IPS DF 6.9 (cell line): Measurements from ENCODE around the gene QPRT.
"Not testable (repeated sequence)": the region's sequence is repeated elsewhere in the genome, so short reads cannot be mapped to it uniquely, and the experiment has no call there.

Experiments used
- DNase-seq: peaks from one replicate; pipeline ENCODE4 v3.0.0-alpha.2; 2013; ENCODE audit warnings: low read depth, low spot score
- H3K27ac ChIP-seq: one replicate; pipeline ENCODE4 v1.5.1; 2013; ENCODE audit warnings: low read length, control low read depth
- H3K27me3 ChIP-seq: 2 replicates; pipeline ENCODE4 v1.6.1; 2013; ENCODE audit warnings: mild to moderate bottlenecking, low read length; ENCODE audit not compliant: control insufficient read depth, insufficient read depth
- H3K36me3 ChIP-seq: 2 replicates; pipeline ENCODE4 v1.6.1; 2013; ENCODE audit warnings: low read length; ENCODE audit not compliant: control insufficient read depth, insufficient read depth
- H3K4me1 ChIP-seq: 2 replicates; pipeline ENCODE4 v1.6.1; 2013; ENCODE audit warnings: low read length; ENCODE audit not compliant: control insufficient read depth, insufficient read depth
- H3K4me3 ChIP-seq: 2 replicates; pipeline ENCODE4 v1.5.1; 2013; ENCODE audit warnings: mild to moderate bottlenecking, low read length
- H3K9me3 ChIP-seq: 2 replicates; pipeline ENCODE4 v1.6.1; 2013; ENCODE audit warnings: low read length, inconsistent platforms; ENCODE audit not compliant: control insufficient read depth, insufficient read depth
- WGBS: extraction: QIAGEN DNeasy Blood & Tissue Kit; methylation state at CpG from one replicate; pipeline ENCODE4 v1.1.7; 2013; ENCODE audit warnings: mixed read lengths, missing lambda C conversion rate; ENCODE audit not compliant: insufficient read length, insufficient coverage; 5-methylcytosine and 5-hydroxymethylcytosine counted together

QPRT gene

GRCh38 chr16:29689490-29690351 is 10.7 kb downstream of the QPRT start:
- WGBS: no CpG with 5 or more reads among the region's 23 CpGs
- not testable (repeated sequence) for H3K4me3 ChIP-seq, DNase-seq, H3K27ac ChIP-seq, H3K27me3 ChIP-seq, H3K4me1 ChIP-seq, H3K9me3 ChIP-seq, H3K36me3 ChIP-seq

GRCh38 chr16:29692606-29693005 is 13.6 kb downstream of the QPRT start:
- DNase-seq, H3K27me3 ChIP-seq, H3K9me3 ChIP-seq, H3K27ac ChIP-seq, H3K4me1 ChIP-seq, H3K4me3 ChIP-seq: not testable (repeated sequence)
- peaks cover 13% of the 10 kb centered on the region for H3K36me3 ChIP-seq
- WGBS: no CpG with 5 or more reads among the region's 26 CpGs

GRCh38 chr16:29694384-29695195 is 15.6 kb downstream of the QPRT start:
- DNase-seq: no peak
- H3K36me3 ChIP-seq: peaks cover 14% of the 10 kb centered on the region
- H3K27ac ChIP-seq: no peak overlapping the region
- H3K9me3 ChIP-seq: 0 out of 2 replicates have a peak, but pooled peaks cover 1% of the 10 kb centered on the region
- H3K27me3 ChIP-seq: no peaks in the 10 kb centered on the region
- H3K4me3 ChIP-seq: no peak overlapping the region
- no CpG with 5 or more reads among the region's 41 CpGs for WGBS
- no peaks in the 10 kb centered on the region; the same call in 1 of the 2 replicates for H3K4me1 ChIP-seq

DNA sequence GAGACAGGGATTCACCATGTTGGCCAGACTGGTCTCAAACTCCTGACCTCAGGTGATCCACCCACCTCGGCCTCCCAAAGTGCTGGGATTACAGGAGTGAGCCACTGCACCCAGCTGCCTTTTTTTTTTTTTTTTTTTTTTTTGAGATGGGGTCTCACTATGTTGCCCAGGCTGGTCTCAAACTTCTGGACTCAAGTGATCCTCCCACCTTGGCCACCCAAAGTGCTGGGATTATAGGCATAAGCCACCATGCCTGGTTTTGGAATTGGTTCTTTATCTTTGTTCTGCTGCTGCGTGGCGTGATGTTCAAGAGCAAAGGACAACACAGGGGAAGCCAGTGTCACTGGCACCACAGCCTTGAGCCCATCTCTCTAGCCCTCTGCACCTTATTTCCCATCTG is 16.7 kb downstream of the QPRT start:
- H3K27ac ChIP-seq, H3K4me1 ChIP-seq, H3K4me3 ChIP-seq, H3K27me3 ChIP-seq, H3K9me3 ChIP-seq, DNase-seq: not testable (repeated sequence)
- WGBS: no CpG with 5 or more reads among the region's 3 CpGs
- peaks cover 14% of the 10 kb centered on the region for H3K36me3 ChIP-seq

DNA sequence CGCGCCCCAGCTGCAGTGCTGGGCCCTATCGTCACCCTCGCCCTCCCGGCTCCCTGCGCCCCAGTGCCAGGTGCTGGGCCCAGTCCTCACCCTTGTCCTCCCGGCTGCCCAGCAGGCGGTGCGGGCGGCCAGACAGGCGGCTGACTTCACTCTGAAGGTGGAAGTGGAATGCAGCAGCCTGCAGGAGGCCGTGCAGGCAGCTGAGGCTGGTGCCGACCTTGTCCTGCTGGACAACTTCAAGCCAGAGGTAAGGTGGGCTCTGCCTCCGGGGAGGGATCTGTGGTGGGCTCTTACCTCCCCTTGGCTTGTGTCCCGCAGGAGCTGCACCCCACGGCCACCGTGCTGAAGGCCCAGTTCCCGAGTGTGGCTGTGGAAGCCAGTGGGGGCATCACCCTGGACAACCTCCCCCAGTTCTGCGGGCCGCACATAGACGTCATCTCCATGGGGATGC is 17.9 kb downstream of the QPRT start:
- Histone ChIP-seq H3K4me1 (peaks cover 2% of the 10 kb centered on the region), H3K27ac (no peak overlapping the region), H3K36me3 (peaks cover 14% of the 10 kb centered on the region), H3K27me3 (no peaks in the 10 kb centered on the region), H3K4me3 (no peak overlapping the region), H3K9me3 (0 out of 2 replicates have a peak, but pooled peaks cover 1% of the 10 kb centered on the region)
- no peak for DNase-seq
- WGBS: no CpG with 5 or more reads among the region's 21 CpGs

GRCh38 chr16:29697391-29697790 is 18.4 kb downstream of the QPRT start:
- no peak for DNase-seq
- Histone ChIP-seq H3K27me3 (no peaks in the 10 kb centered on the region), H3K4me3 (no peak overlapping the region), H3K27ac (no peak overlapping the region), H3K9me3 (0 out of 2 replicates have a peak, but pooled peaks cover 1% of the 10 kb centered on the region), H3K36me3 (peaks cover 14% of the 10 kb centered on the region), H3K4me1 (peaks cover 2% of the 10 kb centered on the region)
- WGBS: no CpG with 5 or more reads among the region's 7 CpGs

DNA sequence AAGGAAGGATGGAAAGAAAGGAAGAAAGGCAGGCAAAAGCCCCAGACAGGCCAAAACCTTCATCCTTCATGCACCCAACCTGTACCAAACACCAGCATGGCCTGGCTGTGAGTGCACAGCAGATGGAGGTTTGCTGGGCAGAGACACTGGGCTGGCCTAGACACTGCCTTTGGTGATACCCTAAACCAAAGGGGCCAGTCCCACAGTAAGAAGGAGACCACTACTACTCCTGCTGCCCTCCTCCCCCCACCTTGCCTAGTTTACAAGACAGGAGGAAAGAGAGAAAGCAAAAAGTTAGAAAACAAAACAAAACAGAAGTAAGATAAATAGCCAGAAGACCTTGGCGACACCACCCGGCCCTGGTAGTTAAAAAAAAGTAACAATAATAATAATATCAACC is 19.1 kb downstream of the QPRT start:
- Histone ChIP-seq H3K4me3 (no peak overlapping the region), H3K27me3 (no peaks in the 10 kb centered on the region), H3K4me1 (peaks cover 2% of the 10 kb centered on the region; the same call in 1 of the 2 replicates), H3K36me3 (peaks cover 14% of the 10 kb centered on the region), H3K27ac (no peak overlapping the region), H3K9me3 (0 out of 2 replicates have a peak, but pooled peaks cover 1% of the 10 kb centered on the region)
- no CpG with 5 or more reads among the region's 2 CpGs for whole genome bisulfite sequencing
- no peak for DNase-seq

DNA sequence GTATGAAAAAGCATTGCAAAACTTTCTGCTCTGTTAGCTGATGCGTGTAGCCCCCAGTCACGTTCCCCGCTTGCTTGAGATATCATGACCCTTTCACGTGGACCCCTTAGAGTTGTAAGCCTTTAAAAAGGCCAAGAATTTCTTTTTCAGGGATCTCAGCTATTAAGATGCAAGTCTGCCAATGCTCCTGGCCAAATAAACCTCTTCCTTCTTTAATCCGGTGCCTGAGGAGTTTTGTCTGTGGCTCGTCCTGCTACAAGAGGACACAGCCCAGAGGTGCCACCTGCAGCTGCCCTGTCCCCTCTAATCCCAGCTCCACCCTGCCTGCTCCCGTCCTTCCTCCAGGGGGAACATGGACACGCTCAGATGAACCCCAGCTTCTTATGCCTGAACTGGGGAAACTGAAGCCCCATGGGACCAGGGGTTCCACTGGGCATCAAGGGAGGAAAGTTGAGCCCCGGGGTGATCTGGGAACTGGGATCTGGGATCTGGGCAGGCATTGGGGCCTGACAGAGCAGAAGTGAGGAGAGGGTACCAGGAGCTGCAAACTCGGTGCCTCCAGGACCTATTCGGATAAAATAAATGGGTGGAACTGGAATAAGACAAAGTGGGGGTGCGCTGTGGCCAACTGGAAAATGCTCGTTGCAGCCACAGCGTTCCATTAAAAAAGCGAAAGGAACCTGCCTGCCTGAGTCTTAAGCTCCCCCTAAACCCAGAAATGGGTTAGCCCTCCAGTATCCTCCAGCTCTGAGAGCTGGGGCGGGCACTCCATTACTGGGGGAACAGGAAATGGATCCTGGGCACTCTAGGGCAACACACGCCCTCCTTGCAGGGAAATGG is 19.7 kb downstream of the QPRT start:
- H3K27ac ChIP-seq: no peak overlapping the region
- no peaks in the 10 kb centered on the region for H3K27me3 ChIP-seq
- H3K4me1 ChIP-seq: peaks cover 2% of the 10 kb centered on the region; the same call in 1 of the 2 replicates
- no CpG with 5 or more reads among the region's 17 CpGs for WGBS
- no peak overlapping the region for H3K4me3 ChIP-seq
- DNase-seq: no peak
- 0 out of 2 replicates have a peak, but pooled peaks cover 1% of the 10 kb centered on the region for H3K9me3 ChIP-seq
- H3K36me3 ChIP-seq: peaks cover 14% of the 10 kb centered on the region

- Histone ChIP-seq H3K27ac (no peak overlapping the region), H3K27me3 (no peaks in the 10 kb centered on the region), H3K9me3 (0 out of 2 replicates have a peak, but pooled peaks cover 1% of the 10 kb centered on the region), H3K4me1 (peaks cover 2% of the 10 kb centered on the region; the same call in 1 of the 2 replicates), H3K36me3 (peaks cover 13% of the 10 kb centered on the region), H3K4me3 (no peak overlapping the region)
- WGBS: no CpG with 5 or more reads among the region's 11 CpGs
- DNase-seq: no peak
Observed at GRCh38 chr16:29699324-29700219, 20.6 kb downstream of the QPRT start.
